WTC11 (cell line): ENCODE results near the gene C19orf25. TPM values are rescaled to one million over a fixed set of nuclear protein-coding genes. Genes with fewer than 3 reads are reported as not detected.
A peak's percentile ranks its signal among the peaks of the same experiment; 100 is the strongest.

Experiments
- AR ChIP-seq: fragments of 250-450 bp; sonication (Bioruptor Pico); IDR thresholded peaks from 2 replicates; pipeline ENCODE4 v1.9.0; 2021; ENCODE audit warnings: mild to moderate bottlenecking
- ATF1 ChIP-seq: sonication (generic); formaldehyde crosslinking; IDR thresholded peaks from 2 replicates; pipeline ENCODE4 v1.8.1; 2023; ENCODE audit warnings: mild to moderate bottlenecking, moderate library complexity, missing genetic modification reagents
- CDX4 ChIP-seq: fragments of 250-450 bp; sonication (Bioruptor Pico); IDR thresholded peaks from 2 replicates; pipeline ENCODE4 v1.9.0; 2021; ENCODE audit warnings: moderate library complexity, mild to moderate bottlenecking, inconsistent platforms, borderline replicate concordance
- CREB1 ChIP-seq: sonication (generic); formaldehyde crosslinking; IDR thresholded peaks from 2 replicates; pipeline ENCODE4 v1.8.0; 2023; ENCODE audit warnings: mild to moderate bottlenecking, missing genetic modification reagents
- CREM ChIP-seq: sonication (generic); formaldehyde crosslinking; IDR thresholded peaks from 2 replicates; pipeline ENCODE4 v1.8.1; 2022; ENCODE audit warnings: mild to moderate bottlenecking, missing genetic modification reagents, moderate library complexity
- E2F1 ChIP-seq: sonication (generic); formaldehyde crosslinking; IDR thresholded peaks from 2 replicates; pipeline ENCODE4 v1.8.0; 2022; ENCODE audit warnings: mild to moderate bottlenecking, missing genetic modification reagents
- ELF4 ChIP-seq: sonication (generic); formaldehyde crosslinking; IDR thresholded peaks from 2 replicates; pipeline ENCODE4 v1.8.1; 2022; ENCODE audit warnings: low read depth, mild to moderate bottlenecking, moderate library complexity, missing genetic modification reagents
- EMX1 ChIP-seq: fragments of 250-450 bp; sonication (Bioruptor Pico); IDR thresholded peaks from 2 replicates; pipeline ENCODE4 v1.8.0; 2021; ENCODE audit warnings: mild to moderate bottlenecking
- ESRRA ChIP-seq: sonication (generic); formaldehyde crosslinking; IDR thresholded peaks from 2 replicates; pipeline ENCODE4 v1.8.1; 2022; ENCODE audit warnings: mild to moderate bottlenecking, missing genetic modification reagents, borderline replicate concordance
- JUN ChIP-seq: sonication (generic); formaldehyde crosslinking; IDR thresholded peaks from 2 replicates; pipeline ENCODE4 v1.8.0; 2023; ENCODE audit warnings: mild to moderate bottlenecking, missing genetic modification reagents
- MAX ChIP-seq: sonication (generic); formaldehyde crosslinking; IDR thresholded peaks from 2 replicates; pipeline ENCODE4 v1.8.0; 2022; ENCODE audit warnings: mild to moderate bottlenecking, missing genetic modification reagents
- NFATC4 ChIP-seq: fragments of 250-450 bp; sonication (Bioruptor Pico); IDR thresholded peaks from 2 replicates; pipeline ENCODE4 v1.9.0; 2021; ENCODE audit warnings: mild to moderate bottlenecking
- NFE2L1 ChIP-seq: sonication (generic); formaldehyde crosslinking; IDR thresholded peaks from 2 replicates; pipeline ENCODE4 v1.8.1; 2023; ENCODE audit warnings: missing genetic modification reagents
- NR1H2 ChIP-seq: sonication (generic); formaldehyde crosslinking; IDR thresholded peaks from 2 replicates; pipeline ENCODE4 v1.9.0; 2021; ENCODE audit warnings: mild to moderate bottlenecking, moderate library complexity, missing genetic modification reagents
- NR2C2 ChIP-seq: sonication (generic); formaldehyde crosslinking; IDR thresholded peaks from 2 replicates; pipeline ENCODE4 v1.8.0; 2022; ENCODE audit warnings: mild to moderate bottlenecking, missing genetic modification reagents
- RORB ChIP-seq: fragments of 250-450 bp; sonication (Bioruptor Pico); IDR thresholded peaks from 2 replicates; pipeline ENCODE4 v1.9.0; 2021; ENCODE audit warnings: mild to moderate bottlenecking
- SMAD4 ChIP-seq: sonication (generic); formaldehyde crosslinking; IDR thresholded peaks from 2 replicates; pipeline ENCODE4 v1.8.0; 2022; ENCODE audit warnings: mild to moderate bottlenecking, missing genetic modification reagents
- TCF7 ChIP-seq: sonication (generic); formaldehyde crosslinking; IDR thresholded peaks from 2 replicates; pipeline ENCODE4 v1.8.0; 2022; ENCODE audit warnings: mild to moderate bottlenecking, low read depth, missing genetic modification reagents, moderate library complexity
- TEAD4 ChIP-seq: sonication (generic); formaldehyde crosslinking; IDR thresholded peaks from 2 replicates; pipeline ENCODE4 v1.8.0; 2022; ENCODE audit warnings: mild to moderate bottlenecking, missing genetic modification reagents
- TP53 ChIP-seq: sonication (generic); formaldehyde crosslinking; IDR thresholded peaks from 2 replicates; pipeline ENCODE4 v1.8.1; 2023; ENCODE audit warnings: mild to moderate bottlenecking, missing genetic modification reagents
- USF1 ChIP-seq: sonication (generic); formaldehyde crosslinking; IDR thresholded peaks from 2 replicates; pipeline ENCODE4 v1.8.0; 2022; ENCODE audit warnings: mild to moderate bottlenecking, missing genetic modification reagents
- ZNF121 ChIP-seq: sonication (generic); formaldehyde crosslinking; IDR thresholded peaks from 2 replicates; pipeline ENCODE4 v1.8.0; 2023; ENCODE audit warnings: missing genetic modification reagents
- ZNF219 ChIP-seq: sonication (generic); formaldehyde crosslinking; IDR thresholded peaks from 2 replicates; pipeline ENCODE4 v1.8.0; 2023; ENCODE audit warnings: missing genetic modification reagents, mild to moderate bottlenecking, borderline replicate concordance
- ZNF232 ChIP-seq: sonication (generic); formaldehyde crosslinking; IDR thresholded peaks from 2 replicates; pipeline ENCODE4 v1.8.0; 2022; ENCODE audit warnings: mild to moderate bottlenecking, missing genetic modification reagents
- ZNF263 ChIP-seq: sonication (generic); formaldehyde crosslinking; IDR thresholded peaks from 2 replicates; pipeline ENCODE4 v1.8.1; 2022; ENCODE audit warnings: low read depth, mild to moderate bottlenecking, moderate library complexity, missing genetic modification reagents
- ZNF416 ChIP-seq: fragments of 250-450 bp; sonication (Bioruptor Pico); IDR thresholded peaks from 2 replicates; pipeline ENCODE4 v1.9.0; 2021; ENCODE audit warnings: mild to moderate bottlenecking, inconsistent platforms
- total RNA-seq: library from RNA; stranded (reverse); gene quantifications from 3 replicates; pipeline ENCODE4 v1.2.3, GENCODE V29; 2021
- TF ChIP-seq, protein P1 (sequence below): sonication (generic); formaldehyde crosslinking; IDR thresholded peaks from 2 replicates; pipeline ENCODE4 v1.8.1; 2022; ENCODE audit warnings: mild to moderate bottlenecking, missing genetic modification reagents, moderate library complexity, borderline replicate concordance
- TF ChIP-seq, protein P2 (sequence below): sonication (generic); formaldehyde crosslinking; IDR thresholded peaks from 2 replicates; pipeline ENCODE4 v1.8.1; 2023; ENCODE audit warnings: mild to moderate bottlenecking, missing genetic modification reagents
- TF ChIP-seq, protein P3 (sequence below): sonication (generic); formaldehyde crosslinking; IDR thresholded peaks from 2 replicates; pipeline ENCODE4 v1.8.1; 2022; ENCODE audit warnings: mild to moderate bottlenecking, moderate library complexity, missing genetic modification reagents
- TF ChIP-seq, protein P4 (sequence below): sonication (generic); formaldehyde crosslinking; IDR thresholded peaks from 2 replicates; pipeline ENCODE4 v1.8.0; 2023; ENCODE audit warnings: missing genetic modification reagents

The C19orf25 gene
- total RNA-seq, 1 experiment from 2014 or later: 65.7 TPM

GRCh38 chr19:1446713-1447481, 32.1 kb downstream of the C19orf25 start (continued):
- TF ChIP-seq, protein P1, sequence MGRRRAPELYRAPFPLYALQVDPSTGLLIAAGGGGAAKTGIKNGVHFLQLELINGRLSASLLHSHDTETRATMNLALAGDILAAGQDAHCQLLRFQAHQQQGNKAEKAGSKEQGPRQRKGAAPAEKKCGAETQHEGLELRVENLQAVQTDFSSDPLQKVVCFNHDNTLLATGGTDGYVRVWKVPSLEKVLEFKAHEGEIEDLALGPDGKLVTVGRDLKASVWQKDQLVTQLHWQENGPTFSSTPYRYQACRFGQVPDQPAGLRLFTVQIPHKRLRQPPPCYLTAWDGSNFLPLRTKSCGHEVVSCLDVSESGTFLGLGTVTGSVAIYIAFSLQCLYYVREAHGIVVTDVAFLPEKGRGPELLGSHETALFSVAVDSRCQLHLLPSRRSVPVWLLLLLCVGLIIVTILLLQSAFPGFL (CRISPR knock-in tag): peak; percentile 74; the same call in 1 of the 2 replicates
- TF ChIP-seq SMAD4 (peak; percentile 63; the same call in 1 of the 2 replicates), JUN (CRISPR knock-in tag) (peak; percentile 94), NFE2L1 (0 out of 2 replicates have a peak, but pooled peaks have one; percentile 29), NR1H2 (CRISPR knock-in tag) (0 out of 2 replicates have a peak, but pooled peaks have one; percentile 61), ATF1 (CRISPR knock-in tag) (no peak), NR2C2 (CRISPR knock-in tag) (peak; percentile 49; the same call in 1 of the 2 replicates), CREB1 (CRISPR knock-in tag) (0 out of 2 replicates have a peak, but pooled peaks have one; percentile 36), CREM (0 out of 2 replicates have a peak, but pooled peaks have one; percentile 65), E2F1 (0 out of 2 replicates have a peak, but pooled peaks have one; percentile 48), TEAD4 (CRISPR knock-in tag) (peak; percentile 87), ESRRA (CRISPR knock-in tag) (peak; percentile 91; the same call in 1 of the 2 replicates), ZNF232 (peak; percentile 88; the same call in 1 of the 2 replicates), NFATC4 (CRISPR knock-in tag) (no peak), ZNF219 (CRISPR knock-in tag) (peak; percentile 79; the same call in 1 of the 2 replicates), AR (CRISPR knock-in tag) (no peak), CDX4 (CRISPR knock-in tag) (no peak), ZNF121 (CRISPR knock-in tag) (0 out of 2 replicates have a peak, but pooled peaks have one; percentile 9), USF1 (CRISPR knock-in tag) (peak; percentile 73), TCF7 (peak; percentile 87; the same call in 1 of the 2 replicates), RORB (CRISPR knock-in tag) (no peak), ZNF416 (CRISPR knock-in tag) (no peak), ELF4 (CRISPR knock-in tag) (peak; percentile 88), EMX1 (CRISPR knock-in tag) (no peak), ZNF263 (CRISPR knock-in tag) (0 out of 2 replicates have a peak, but pooled peaks have one; percentile 42), MAX (CRISPR knock-in tag) (peak; percentile 80; the same call in 1 of the 2 replicates), TP53 (CRISPR knock-in tag) (peak; percentile 85; the same call in 1 of the 2 replicates)
- TF ChIP-seq, protein P2, sequence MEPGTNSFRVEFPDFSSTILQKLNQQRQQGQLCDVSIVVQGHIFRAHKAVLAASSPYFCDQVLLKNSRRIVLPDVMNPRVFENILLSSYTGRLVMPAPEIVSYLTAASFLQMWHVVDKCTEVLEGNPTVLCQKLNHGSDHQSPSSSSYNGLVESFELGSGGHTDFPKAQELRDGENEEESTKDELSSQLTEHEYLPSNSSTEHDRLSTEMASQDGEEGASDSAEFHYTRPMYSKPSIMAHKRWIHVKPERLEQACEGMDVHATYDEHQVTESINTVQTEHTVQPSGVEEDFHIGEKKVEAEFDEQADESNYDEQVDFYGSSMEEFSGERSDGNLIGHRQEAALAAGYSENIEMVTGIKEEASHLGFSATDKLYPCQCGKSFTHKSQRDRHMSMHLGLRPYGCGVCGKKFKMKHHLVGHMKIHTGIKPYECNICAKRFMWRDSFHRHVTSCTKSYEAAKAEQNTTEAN (CRISPR knock-in tag): peak; percentile 72; the same call in 1 of the 2 replicates
- TF ChIP-seq, protein P3, sequence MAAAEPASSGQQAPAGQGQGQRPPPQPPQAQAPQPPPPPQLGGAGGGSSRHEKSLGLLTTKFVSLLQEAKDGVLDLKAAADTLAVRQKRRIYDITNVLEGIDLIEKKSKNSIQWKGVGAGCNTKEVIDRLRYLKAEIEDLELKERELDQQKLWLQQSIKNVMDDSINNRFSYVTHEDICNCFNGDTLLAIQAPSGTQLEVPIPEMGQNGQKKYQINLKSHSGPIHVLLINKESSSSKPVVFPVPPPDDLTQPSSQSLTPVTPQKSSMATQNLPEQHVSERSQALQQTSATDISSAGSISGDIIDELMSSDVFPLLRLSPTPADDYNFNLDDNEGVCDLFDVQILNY (CRISPR knock-in tag): peak; percentile 54; the same call in 1 of the 2 replicates
- TF ChIP-seq, protein P4, sequence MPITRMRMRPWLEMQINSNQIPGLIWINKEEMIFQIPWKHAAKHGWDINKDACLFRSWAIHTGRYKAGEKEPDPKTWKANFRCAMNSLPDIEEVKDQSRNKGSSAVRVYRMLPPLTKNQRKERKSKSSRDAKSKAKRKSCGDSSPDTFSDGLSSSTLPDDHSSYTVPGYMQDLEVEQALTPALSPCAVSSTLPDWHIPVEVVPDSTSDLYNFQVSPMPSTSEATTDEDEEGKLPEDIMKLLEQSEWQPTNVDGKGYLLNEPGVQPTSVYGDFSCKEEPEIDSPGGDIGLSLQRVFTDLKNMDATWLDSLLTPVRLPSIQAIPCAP (CRISPR knock-in tag): peak; percentile 88; the same call in 1 of the 2 replicates
